Upper lobe of left lung (tissue), 4 donors: Measurements from ENCODE around the gene ARMCX4.

ENCODE experiments used
- EP300 ChIP-seq, 4 donors: sonication (generic); formaldehyde crosslinking; IDR thresholded peaks; one replicate each; pipeline ENCODE4 v1.5.1; 2017; ENCODE audit warnings: antibody characterized with exemption in 4 of 4, control low read depth in 2 of 4
- POLR2A ChIP-seq, 4 donors: fragments of 450-650 bp; IDR thresholded peaks; one replicate each; pipeline ENCODE4 v1.5.1; 2016 to 2017; ENCODE audit warnings: antibody characterized with exemption in 4 of 4, mild to moderate bottlenecking in 2 of 4
- POLR2AphosphoS5 ChIP-seq, 2 donors: sonication (generic); formaldehyde crosslinking; IDR thresholded peaks; one replicate each; pipeline ENCODE4 v1.5.1; 2017; ENCODE audit warnings: antibody characterized with exemption in 2 of 2
- TF ChIP-seq, protein P1 (sequence below), 6 experiments: fragments of 450-650 bp in 4 of 6; fragments of 200-600 bp in 2 of 6; sonication (generic) in 2 of 6; IDR thresholded peaks; one replicate each; pipeline ENCODE4 v1.5.1; 2016 to 2019; ENCODE audit warnings: antibody characterized with exemption in 6 of 6

DNA sequence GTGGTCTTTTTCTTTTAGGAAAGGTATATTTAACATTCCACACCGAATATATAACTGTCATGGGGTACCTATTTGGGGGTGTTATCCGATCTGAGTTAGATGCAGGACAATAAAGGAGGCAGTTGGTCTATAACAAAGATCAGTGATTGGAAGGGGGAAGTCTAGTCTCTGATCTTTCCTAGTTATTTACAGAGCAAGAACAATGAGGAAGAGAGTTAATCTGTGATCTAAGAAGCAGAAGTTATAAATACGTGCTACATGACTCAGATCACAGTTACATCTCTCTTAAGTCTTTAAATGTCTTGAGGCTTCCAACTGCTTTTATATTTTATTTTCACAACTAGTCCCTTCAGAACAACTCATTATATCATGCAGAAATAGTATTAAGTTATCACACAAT is 33.2 kb upstream of the ARMCX4 start:
- TF ChIP-seq, protein P1, sequence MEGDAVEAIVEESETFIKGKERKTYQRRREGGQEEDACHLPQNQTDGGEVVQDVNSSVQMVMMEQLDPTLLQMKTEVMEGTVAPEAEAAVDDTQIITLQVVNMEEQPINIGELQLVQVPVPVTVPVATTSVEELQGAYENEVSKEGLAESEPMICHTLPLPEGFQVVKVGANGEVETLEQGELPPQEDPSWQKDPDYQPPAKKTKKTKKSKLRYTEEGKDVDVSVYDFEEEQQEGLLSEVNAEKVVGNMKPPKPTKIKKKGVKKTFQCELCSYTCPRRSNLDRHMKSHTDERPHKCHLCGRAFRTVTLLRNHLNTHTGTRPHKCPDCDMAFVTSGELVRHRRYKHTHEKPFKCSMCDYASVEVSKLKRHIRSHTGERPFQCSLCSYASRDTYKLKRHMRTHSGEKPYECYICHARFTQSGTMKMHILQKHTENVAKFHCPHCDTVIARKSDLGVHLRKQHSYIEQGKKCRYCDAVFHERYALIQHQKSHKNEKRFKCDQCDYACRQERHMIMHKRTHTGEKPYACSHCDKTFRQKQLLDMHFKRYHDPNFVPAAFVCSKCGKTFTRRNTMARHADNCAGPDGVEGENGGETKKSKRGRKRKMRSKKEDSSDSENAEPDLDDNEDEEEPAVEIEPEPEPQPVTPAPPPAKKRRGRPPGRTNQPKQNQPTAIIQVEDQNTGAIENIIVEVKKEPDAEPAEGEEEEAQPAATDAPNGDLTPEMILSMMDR (IDR thresholded peaks at IDR 0.05) = no peak
- TF ChIP-seq POLR2A (IDR thresholded peaks at IDR 0.05) (no peak), EP300 (IDR thresholded peaks at IDR 0.05) (no peak), POLR2AphosphoS5 (IDR thresholded peaks at IDR 0.05) (no peak)
